NCI-H345 treated with DMSO at 0.1 percent for 48 hours (cell line): ENCODE data around the gene FBN2.

Experiments
- DNase-seq: peaks from one replicate; lab custom pipeline; 2025; ENCODE audit not compliant: unreplicated experiment; lab: John Stamatoyannopoulos, UW

Gene FBN2

DNA sequence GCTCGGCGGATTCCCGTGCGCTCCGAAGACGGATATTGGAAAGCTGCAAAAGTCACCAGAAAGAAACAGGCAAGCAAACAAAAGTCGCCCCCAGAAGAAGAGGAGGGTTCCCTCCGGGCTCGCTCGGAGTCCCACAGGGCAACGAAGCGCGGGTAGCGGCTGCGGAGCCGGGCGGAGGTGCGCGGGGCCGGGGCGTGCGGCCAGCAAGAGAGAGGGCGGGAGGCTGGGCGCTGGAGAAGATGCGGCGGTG lies at the start of gene FBN2:
TSS of gene FBN2 (minus strand) at position 246 of the 250 bp plus-strand sequence. CDS start 642 bp downstream, outside the sequence.
- no peak for DNase-seq

DNA sequence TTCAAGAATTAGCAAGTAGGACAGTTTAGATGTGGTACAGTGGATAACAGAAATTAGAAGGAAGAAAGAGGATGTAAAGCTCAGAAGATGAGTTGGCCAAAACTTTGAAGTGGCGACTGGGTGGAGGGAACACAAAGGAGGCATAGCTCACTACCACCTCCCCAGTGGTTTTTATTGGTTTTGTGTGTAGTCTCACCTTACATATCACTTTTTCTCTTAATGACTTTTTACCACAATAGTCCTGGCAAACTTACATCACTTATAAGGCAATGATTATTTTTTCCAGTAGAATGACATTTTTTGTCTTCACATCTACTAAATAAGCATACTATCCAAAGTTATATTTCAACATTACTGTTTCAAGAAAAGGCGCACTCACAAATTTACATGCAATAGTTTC lies 49.2 kb upstream of the FBN2 start:
- no peak for DNase-seq

DNA sequence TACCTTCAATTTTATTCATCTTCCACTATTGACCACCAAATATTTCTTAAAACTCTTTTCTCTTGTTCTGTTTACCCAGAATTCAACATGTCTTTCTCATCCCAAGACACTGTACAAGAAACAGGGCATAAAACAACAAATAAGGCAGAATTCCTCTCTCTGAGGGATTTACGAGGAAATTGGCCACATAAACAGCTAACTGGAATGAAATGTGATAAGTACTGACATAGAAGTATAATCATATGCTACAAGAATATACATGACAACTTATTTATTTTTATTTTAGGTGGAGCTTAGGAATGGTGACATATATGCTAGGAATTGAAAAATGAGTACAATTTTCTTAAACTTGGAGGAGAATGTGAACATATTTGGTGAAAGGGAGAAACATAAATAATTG lies 48.8 kb upstream of the FBN2 start:
- no peak for DNase-seq

DNA sequence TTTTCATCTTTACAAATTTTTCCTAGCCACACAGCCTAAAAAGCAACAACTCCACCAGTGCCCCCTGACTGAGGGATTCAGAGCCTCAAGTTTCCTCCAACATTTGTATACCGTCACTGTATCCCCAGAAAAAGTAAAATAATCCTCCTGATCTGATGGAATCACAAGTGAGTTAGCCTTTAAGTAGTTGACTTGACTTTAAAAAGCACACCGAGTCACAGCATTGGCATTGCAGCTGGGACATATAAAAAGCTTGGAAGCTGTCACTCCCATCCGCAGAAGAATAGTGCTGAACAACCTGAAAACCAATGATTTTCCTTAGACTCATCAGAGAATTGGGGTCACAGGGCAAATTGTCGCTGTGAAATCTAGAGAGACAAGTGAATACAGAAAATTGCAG lies 41.6 kb upstream of the FBN2 start:
- DNase-seq, result no peak

DNA sequence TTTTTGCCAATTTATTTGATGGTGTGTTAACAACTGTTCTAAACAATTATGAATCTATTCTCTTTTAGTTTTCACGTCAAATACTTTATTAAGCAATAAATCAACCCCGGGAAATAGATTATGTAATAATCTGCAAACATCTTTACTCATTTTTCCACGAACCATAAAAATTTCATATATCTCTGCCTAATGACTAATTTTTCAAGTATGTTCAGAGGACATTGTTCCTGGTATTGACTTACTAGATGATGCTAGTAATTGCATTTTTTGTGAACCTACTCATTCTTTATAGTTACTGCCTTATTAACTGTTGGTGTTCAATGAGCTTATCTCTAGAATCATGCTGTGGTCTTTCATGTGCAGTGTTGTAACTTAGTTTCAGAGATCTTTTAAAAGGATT lies 41.0 kb upstream of the FBN2 start:
- no peak for DNase-seq

DNA sequence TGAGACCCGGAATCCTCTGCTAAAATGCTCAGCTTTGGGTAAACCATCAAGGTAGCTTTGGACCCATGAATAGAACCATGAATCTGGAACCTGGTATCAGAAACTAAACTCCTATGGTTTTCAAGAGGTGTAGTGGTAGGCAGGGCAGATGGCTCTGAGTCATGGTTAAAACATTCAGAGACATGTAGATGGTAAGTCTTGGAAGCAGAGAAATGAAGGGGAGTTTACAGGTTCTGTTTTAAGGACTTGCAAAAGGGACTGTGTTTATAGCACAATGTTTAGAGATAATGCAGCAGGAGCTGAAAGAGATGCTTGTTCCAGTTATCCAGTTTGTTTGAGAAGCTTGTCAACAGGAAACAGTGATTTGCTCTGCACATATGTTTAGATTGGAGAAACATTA lies 36.0 kb upstream of the FBN2 start:
- DNase-seq, result no peak

DNA sequence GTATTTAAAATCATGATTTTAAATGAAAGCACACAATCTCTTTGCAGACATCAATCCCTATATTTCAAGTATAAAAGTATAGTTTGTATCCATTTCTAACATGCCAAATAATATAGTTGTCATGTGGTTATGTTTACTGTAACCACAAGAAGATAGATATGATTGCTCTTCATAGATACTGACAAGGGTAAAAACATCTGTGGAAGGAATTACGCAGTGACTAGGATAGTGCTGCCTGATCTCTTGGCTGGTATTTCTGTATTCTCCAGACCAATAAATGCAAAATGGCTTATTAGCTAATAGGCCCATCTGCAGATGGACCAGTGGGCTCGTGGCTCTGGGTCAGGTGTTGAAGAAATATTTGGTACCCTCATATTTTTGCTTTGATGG lies 34.9 kb upstream of the FBN2 start:
- DNase-seq, result no peak

DNA sequence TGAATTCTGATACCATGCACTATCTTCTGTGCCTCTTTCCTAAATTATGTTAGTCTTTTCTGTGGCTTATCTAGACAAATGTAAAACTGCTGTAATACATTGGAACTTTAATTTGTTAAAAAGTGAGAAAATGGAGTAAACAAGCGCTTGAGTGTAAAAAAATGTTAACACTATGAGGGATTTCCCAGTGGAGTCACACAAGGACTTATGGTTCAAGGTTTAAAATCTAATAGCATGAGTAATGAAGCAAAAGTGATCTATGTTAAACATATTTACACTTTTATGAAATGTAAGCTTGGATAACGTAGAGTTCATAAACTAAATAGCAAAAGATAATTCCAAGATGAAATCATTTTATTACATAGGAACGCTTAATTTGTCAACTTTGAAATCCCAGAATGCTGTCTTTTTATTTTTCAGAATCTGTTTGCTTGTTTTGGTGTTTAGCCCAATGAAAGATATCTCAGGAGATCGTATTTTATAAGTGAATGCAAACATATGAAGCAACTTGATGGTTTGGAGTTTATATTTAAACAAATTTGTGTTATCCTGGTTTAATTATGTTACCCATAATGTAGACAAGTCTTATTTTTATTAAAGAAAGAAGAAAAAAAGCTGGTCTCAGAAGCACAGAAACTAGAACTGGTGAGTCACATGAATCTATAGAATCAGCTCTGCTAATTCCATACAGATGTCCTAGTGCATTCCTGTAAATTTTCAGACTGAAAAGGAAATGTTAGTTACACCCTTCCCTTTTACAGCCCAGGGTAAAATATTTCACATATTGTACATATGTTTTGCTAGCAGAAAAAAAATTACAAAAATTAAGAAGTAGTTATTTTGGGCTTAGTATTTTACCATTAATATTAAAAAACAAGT lies 34.2 kb upstream of the FBN2 start:
- DNase-seq, result no peak

DNA sequence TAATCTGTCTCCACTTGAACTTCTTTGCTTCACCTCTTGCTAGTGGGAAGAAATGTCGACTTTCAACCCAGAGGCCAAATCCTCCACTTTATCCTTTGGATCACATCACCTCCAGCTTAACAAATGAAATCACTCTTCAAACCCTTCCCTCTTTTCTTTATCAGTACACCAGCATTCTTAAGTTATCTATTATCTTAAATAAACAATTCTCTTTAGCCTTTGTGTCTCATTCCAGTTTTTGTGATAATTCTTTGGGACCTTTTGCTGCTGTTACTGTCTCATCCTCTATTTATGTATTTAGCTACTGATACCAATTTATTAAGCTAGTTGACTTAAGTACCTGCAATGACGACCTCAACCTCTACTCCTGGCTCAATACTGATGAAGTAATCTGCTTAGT lies 28.1 kb upstream of the FBN2 start:
- no peak for DNase-seq

DNA sequence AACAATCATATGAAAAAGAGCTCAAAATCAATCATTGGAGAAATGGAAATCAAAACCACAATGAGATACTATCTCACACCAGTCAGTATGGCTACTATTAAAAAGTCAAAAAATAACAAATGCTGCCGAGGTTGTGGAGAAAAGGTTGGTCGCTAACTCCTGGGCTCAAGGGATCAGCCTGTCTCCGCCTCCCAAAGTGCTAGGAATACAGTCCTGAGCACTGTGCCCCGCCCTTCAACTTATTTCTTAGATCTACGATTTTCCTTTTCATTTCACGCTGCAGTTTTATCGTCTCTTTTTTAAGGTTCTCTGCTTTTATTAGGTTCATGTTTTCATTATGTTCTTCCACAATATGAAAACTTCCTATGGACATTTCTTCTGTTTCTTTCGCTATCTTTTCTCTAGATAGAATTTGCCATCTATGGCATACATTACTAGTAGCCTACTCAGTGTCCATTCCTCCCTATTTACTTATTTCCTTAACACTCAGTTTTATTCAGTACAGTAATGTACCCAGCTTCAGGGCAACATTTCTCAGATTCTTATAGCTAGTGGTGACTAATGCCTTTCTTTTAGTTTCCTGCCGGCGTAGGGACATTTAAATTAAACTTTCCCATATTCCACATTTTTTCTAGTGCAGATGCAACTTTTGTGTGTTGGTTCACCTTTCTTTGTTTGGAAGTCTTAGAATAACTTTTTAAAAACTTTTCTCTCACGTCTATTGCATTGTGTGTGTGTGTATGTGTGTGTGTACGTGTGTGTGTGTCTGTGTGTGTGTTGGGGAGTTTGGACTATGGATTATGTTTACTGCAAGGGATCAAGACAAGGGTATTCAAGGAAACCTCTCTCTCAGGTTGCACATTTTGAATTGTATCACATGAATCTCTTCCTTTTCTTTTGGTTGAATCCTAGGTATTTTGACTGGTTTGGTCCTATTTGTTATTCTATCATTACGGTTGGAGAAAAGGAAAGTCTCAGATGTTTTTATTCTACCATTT lies 21.6 kb upstream of the FBN2 start:
- no peak for DNase-seq

DNA sequence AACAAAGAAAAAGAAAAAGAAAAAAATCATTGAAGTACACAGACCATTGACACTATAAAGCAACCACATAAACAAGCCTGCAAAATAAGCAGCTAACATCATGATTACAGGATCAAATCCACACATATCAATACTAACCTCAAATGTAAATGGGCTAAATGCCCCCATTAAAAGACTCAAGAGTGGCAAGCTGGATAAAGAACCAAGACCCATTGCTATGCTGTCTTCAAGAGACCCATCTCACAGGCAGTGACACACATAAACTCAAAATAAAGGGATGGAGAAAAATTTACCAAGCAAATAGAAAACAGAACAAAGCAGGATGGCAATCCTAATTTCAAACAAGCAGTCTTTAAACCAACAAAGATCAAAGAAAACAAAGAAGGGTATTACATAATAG lies 15.7 kb upstream of the FBN2 start:
- DNase-seq, result no peak

DNA sequence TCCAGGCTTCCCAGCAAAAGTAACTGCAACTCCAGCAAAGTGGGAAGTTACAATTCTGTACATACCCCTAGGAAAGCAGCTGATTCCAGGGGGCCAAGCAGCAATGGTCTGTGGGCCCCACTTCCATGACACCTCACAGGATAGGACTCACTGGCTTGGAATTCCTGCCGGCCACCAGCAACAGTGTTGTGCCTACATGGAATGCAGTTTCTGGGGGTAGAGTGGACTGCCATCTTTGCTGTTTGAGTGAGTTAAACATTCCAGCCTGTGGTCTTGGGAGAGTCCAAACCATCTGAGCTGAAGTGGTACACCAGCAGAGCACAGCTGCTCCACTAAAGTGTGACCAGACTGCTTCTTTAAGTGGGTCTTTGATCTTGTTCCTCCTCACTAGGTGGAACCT lies 13.4 kb upstream of the FBN2 start:
- no peak for DNase-seq

DNA sequence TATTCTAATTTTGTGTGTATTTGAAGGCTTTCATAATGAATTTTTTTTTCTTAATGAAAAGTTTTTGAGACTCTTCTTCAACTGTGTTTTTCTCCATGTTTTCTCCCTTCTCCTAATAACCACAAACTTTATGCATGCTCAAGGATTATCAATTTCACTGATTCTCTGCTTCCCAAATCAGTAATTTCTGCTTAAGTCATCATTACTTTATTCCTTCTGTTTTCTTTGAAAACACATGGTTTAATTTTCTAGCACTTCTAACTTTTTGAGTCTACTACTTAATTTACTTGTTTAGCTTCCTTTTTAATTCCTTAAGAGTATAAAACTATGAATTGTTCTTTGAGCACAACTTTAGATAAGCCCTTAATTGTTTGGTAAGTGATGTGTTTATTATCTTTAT lies 11.5 kb upstream of the FBN2 start:
- no peak for DNase-seq

DNA sequence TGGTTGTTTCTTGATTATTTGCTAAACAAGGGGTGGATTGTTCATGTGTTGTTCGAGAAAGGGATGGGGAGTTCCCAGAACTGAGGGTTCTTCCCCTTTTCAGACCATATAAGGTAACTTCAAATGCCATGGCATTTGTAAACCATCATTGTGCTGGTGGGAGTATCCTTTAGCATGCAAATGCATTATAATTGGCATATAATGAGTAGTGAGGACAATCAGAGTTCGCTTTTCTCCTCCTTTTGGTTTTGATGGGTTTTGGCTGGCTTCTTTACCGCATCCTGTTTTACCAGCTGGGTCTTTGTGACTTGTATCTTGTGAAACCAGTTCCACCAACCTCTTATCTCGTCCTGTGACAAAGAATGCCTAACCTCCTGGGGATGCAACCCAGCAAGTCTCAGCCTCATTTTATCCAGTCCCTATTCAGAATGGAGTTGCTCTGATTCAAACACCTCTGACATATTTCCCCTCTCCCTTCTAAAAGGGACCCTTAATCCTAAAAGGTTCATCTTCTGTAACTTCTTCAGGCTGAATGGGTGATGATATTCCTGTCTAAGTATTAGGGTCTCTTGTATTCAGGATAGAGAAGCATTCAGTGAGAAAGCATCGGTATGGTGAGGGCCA lies 8.7 kb upstream of the FBN2 start:
- DNase-seq, result peak; percentile 57

DNA sequence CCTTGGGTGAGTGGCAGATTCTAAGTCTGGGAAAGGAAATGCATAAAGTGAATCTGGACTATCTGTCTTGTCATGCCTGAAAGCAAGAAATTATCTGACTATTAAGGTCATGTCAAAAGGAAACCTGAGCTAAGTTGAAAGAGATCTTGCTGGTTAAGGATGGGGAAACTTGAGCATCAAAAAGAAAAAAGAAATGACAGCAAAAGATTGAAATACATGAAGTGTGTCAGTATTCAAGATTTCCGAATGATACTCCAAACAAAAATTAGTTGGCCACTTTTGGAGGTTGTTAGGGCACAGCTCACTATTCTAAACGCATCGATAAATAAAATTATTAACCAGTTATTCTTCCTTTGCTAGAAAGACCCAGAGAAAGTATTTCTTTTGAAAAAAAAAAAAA lies 3.3 kb upstream of the FBN2 start:
- no peak for DNase-seq

DNA sequence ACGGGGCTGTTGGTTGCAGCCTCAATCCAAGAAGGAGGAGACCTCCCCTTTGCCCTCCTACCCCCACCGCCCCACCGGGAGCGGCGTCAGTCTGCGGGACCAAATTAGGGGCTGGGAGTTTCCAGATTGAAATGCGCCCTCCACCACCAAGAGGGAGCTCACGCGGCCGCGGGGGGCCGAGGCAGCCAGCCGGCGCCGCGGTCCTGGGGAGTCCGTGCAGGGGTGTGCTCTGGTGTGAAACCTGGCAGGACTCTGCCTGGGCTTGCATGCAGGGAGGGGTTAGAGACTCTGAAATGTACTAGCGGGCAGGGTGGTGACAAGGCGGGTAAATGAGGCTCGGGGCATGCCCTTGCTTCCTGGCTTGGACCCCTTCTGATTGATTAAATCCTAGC lies 989 bp upstream of the FBN2 start:
- DNase-seq, result no peak

DNA sequence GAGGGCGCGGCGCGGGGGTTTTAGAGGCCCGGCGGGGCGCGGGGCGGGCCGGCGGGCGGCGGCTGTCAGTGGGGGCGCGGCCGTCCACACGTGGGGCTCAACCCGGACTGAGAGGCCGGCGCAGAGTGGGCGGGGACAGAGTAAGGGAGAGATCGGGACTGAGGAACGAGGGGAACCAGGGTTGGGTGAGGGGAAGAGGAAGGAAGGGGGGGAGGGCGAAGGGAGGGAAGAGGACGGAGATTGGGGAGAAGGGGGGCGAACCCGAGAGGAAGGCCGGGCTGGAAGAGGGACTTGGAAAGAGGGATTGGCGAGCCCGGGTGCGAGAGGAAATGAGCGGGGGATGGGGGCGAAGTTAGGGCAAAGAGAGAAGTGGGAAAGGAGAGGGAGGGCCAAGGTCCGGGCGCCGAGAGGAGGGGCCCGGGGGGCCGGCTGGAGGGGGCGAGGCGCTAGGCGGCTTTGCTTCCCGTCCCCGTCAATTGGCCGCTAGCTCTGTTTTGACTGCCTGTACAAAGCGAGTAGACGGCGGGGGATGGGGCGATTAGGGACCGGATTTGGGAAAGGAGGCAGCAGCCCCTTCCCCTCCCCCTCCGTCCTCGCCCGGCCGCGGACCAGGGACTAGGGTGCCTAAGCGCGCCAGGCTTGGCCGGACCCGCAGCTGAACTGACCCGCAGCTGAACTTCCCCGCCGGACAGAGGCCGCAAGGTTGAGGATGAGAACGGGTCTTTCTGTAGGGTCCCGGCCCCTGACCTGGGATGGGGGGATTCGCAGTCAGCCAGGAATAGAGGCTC lies 399 bp upstream of the FBN2 start:
- peak; percentile 39 for DNase-seq

DNA sequence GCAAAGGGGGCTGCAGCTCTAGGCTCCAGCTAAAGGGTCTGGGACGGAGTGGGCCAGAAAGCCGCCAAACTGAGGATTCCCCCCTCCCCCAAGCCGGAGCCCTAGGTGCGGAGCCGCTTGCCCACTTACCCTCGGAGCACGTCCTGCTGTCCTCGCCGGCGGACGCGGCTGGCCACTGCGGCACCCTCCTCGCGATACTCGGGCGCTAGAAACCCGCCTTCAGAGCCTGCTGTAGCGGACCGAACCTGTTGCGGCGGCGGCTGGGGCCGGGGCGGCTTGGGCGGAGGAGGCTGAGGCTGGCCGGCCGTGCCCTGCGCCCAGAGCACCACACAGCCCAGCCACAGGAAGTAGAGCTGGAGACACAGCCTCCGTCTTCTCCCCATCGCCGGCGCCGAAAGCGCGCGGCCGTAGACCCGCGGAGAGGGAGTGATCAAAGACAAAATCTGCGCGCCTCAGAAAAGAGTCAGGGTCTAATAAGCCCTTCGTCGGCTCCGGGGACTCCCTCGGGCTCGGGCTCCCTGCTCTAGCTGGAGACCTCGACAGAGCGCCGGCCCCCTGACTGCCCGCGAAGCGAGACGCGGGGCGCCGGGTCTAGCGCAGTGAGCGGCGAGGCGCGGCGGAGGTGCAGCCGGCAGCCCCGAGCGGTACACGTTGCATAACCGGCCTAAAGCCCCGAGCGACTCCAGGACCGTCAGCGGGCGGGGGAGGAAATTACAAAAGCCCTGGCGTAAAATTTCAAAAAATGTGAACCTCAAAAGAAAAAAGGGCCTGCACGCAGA lies 635 bp downstream of the FBN2 start:
- DNase-seq, result no peak

DNA sequence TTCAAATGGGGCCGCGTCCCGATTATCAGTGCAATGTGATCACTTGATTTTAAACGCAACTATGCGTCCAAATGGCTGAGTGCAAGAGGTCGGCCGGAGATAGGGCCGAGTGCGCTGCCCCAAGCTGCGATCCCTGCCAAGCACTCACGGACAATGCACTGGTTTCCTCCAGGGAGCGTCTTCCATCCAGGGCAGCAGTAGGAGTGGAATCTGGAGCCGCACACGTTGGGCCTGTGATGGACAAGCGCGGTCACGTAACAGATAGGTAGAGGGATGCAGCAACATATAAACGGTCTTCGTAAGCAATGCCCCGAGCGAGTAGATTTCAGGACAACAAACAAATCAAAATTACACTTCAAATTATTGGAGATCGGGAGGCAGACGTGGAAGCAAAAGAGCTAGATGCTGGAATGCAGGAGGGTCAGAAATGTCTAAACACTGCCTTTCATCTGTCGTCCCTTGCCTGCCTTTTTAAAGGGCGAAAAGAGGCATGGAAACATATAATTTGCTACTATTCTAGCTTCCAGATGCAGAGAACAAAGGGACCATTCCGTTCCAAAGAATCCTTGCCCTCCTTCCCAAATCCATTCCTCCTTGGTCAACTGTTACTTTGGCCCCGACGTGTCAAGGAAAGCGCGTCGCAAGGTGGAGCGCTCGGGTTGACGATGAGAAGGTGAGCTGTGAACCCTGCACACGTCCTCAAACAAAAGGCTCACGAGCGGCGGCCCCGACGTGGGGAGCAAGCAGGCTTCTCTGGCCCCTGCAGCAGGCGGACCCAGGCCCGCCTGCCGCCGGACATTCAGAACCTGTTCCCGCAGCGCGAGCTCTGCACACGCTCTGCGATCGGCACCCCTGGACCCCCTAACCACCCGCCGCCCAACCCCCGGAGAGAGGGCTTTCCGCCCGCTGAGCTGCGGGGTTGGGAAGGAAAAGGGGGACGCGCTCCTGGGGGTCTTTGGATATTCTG lies 1.5 kb downstream of the FBN2 start:
- no peak for DNase-seq
